Measurements from ENCODE around the gene OGFOD3.

OGFOD3 gene

GRCh38 chr17:82390015-82390859 lies 28.1 kb downstream of the OGFOD3 start:
- Histone ChIP-seq H3K27me3 (ENCODE audit: insufficient read depth, low read depth, severe bottlenecking) (no peaks in the 10 kb centered on the region), H3K36me3 (peaks cover 37% of the 10 kb centered on the region), H3K4me3 (ENCODE audit: low read depth, low read length) (no peak overlapping the region), H3K27ac (peak overlapping the region; percentile 67), H3K9me3 (ENCODE audit: severe bottlenecking) (no peaks in the 10 kb centered on the region)
- no peak for TF ChIP-seq CTCF (IDR thresholded peaks at IDR 0.05; ENCODE audit: low read depth, low read length)
- DNase-seq, result no peak

- no peaks in the 10 kb centered on the region for H3K27me3 ChIP-seq (ENCODE audit: insufficient read depth, low read depth, severe bottlenecking)
These were observed 29.0 kb downstream of the OGFOD3 start for GRCh38 chr17:82389379-82389778.

GRCh38 chr17:82388922-82389283 lies 29.5 kb downstream of the OGFOD3 start:
- no peak overlapping the region for H3K4me3 ChIP-seq (ENCODE audit: low read depth, low read length)
- DNase-seq, result no peak

More at GRCh38 chr17:82389379-82389778, 29.0 kb downstream of the OGFOD3 start:
- TF ChIP-seq CTCF (IDR thresholded peaks at IDR 0.05; ENCODE audit: low read depth, low read length), result no peak
- peak overlapping the region; percentile 67 for H3K27ac ChIP-seq
- peak; percentile 77 for DNase-seq
- H3K4me3 ChIP-seq (ENCODE audit: low read depth, low read length), result no peak overlapping the region
- H3K36me3 ChIP-seq, result peaks cover 32% of the 10 kb centered on the region
- H3K9me3 ChIP-seq (ENCODE audit: severe bottlenecking), result no peaks in the 10 kb centered on the region

GRCh38 chr17:82388223-82388921 lies 30.0 kb downstream of the OGFOD3 start:
- Histone ChIP-seq H3K9me3 (ENCODE audit: severe bottlenecking) (no peaks in the 10 kb centered on the region), H3K27me3 (ENCODE audit: insufficient read depth, low read depth, severe bottlenecking) (no peaks in the 10 kb centered on the region), H3K27ac (peak overlapping the region; percentile 20; the same call in 1 of the 2 replicates), H3K4me3 (ENCODE audit: low read depth, low read length) (no peak overlapping the region), H3K36me3 (peaks cover 26% of the 10 kb centered on the region)
- peak; percentile 60 for DNase-seq
- peak; percentile 39 for TF ChIP-seq CTCF (IDR thresholded peaks at IDR 0.05; ENCODE audit: low read depth, low read length)

More at GRCh38 chr17:82388922-82389283, 29.5 kb downstream of the OGFOD3 start:
- Histone ChIP-seq H3K36me3 (peaks cover 28% of the 10 kb centered on the region), H3K27ac (peak overlapping the region; percentile 67), H3K9me3 (ENCODE audit: severe bottlenecking) (no peaks in the 10 kb centered on the region), H3K27me3 (ENCODE audit: insufficient read depth, low read depth, severe bottlenecking) (no peaks in the 10 kb centered on the region)
- TF ChIP-seq CTCF (IDR thresholded peaks at IDR 0.05; ENCODE audit: low read depth, low read length), result no peak

- Histone ChIP-seq H3K36me3 (peaks cover 20% of the 10 kb centered on the region), H3K9me3 (ENCODE audit: severe bottlenecking) (no peaks in the 10 kb centered on the region), H3K27me3 (ENCODE audit: insufficient read depth, low read depth, severe bottlenecking) (no peaks in the 10 kb centered on the region), H3K4me3 (ENCODE audit: low read depth, low read length) (no peak overlapping the region), H3K27ac (peak overlapping the region; percentile 20; the same call in 1 of the 2 replicates)
- DNase-seq, result no peak
- TF ChIP-seq CTCF (IDR thresholded peaks at IDR 0.05; ENCODE audit: low read depth, low read length), result no peak
These were observed 30.7 kb downstream of the OGFOD3 start for GRCh38 chr17:82387705-82388106.

All from WERI-Rb-1 (cell line).